BJ (cell line): ENCODE measurements around the gene CARD19. TPM values are rescaled to one million over a fixed set of nuclear protein-coding genes. Genes with fewer than 3 reads are reported as not detected.

Experiments used
- CTCF ChIA-PET: fragments of 350-600 bp; formaldehyde crosslinking; extraction: SDS; loops from one replicate; lab custom pipeline; 2021; ENCODE audit warnings: antibody characterized with exemption, inconsistent platforms; lab: Yijun Ruan, JAX
- POLR2A ChIA-PET: fragments of 300-600 bp; sonication (Branson Sonifier 250); formaldehyde crosslinking; extraction: SDS; loops from one replicate; lab custom pipeline; 2021; ENCODE audit warnings: antibody characterized with exemption; lab: Charles Lee
- DNase-seq: peaks from one replicate; pipeline ENCODE4 v3.0.0-alpha.2; 2011; ENCODE audit warnings: low read depth
- H3K27me3 ChIP-seq: 2 replicates; pipeline ENCODE4 v1.6.0; 2011; ENCODE audit warnings: low read length; ENCODE audit not compliant: control insufficient read depth, insufficient read depth
- H3K36me3 ChIP-seq: 2 replicates; pipeline ENCODE4 v1.5.1; 2011; ENCODE audit warnings: low read length; ENCODE audit not compliant: control insufficient read depth, insufficient read depth
- H3K4me3 ChIP-seq: 2 replicates; pipeline ENCODE4 v1.5.1; 2011; ENCODE audit warnings: low read depth, mild to moderate bottlenecking, control low read depth, low read length
- polyA plus RNA-seq: library from polyadenylated mRNA; depleted of rRNA; stranded (reverse); fragments of >200 nt; gene quantifications from 2 replicates; pipeline ENCODE4 v1.2.3, GENCODE V29; 2011
- TF ChIP-seq, protein P1 (sequence below): IDR thresholded peaks from 2 replicates; pipeline ENCODE4 v1.5.1; 2011; ENCODE audit warnings: low read depth, mild to moderate bottlenecking, control low read depth, inconsistent platforms, low read length, moderate library complexity; ENCODE audit not compliant: insufficient read depth

CARD19 gene
- polyA plus RNA-seq, 1 experiment: 69.3 TPM

GRCh38 chr9:93060746-93061259 lies 35.2 kb upstream of the CARD19 start:
- no peaks in the 10 kb centered on the region for H3K36me3 ChIP-seq
- CTCF ChIA-PET: interaction anchor here (2.3 kb wide), 1 partner anchor 57 kb away, joined by 4 read pairs; no protein-coding TSS in a partner anchor
- TF ChIP-seq, protein P1, sequence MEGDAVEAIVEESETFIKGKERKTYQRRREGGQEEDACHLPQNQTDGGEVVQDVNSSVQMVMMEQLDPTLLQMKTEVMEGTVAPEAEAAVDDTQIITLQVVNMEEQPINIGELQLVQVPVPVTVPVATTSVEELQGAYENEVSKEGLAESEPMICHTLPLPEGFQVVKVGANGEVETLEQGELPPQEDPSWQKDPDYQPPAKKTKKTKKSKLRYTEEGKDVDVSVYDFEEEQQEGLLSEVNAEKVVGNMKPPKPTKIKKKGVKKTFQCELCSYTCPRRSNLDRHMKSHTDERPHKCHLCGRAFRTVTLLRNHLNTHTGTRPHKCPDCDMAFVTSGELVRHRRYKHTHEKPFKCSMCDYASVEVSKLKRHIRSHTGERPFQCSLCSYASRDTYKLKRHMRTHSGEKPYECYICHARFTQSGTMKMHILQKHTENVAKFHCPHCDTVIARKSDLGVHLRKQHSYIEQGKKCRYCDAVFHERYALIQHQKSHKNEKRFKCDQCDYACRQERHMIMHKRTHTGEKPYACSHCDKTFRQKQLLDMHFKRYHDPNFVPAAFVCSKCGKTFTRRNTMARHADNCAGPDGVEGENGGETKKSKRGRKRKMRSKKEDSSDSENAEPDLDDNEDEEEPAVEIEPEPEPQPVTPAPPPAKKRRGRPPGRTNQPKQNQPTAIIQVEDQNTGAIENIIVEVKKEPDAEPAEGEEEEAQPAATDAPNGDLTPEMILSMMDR: no peak
- H3K27me3 ChIP-seq: no peaks in the 10 kb centered on the region
- POLR2A ChIA-PET: interaction anchor here (0.6 kb wide), 1 partner anchor 18 kb away, joined by 12 read pairs; no protein-coding TSS in a partner anchor
- no peak overlapping the region for H3K4me3 ChIP-seq
- no peak for DNase-seq

DNA sequence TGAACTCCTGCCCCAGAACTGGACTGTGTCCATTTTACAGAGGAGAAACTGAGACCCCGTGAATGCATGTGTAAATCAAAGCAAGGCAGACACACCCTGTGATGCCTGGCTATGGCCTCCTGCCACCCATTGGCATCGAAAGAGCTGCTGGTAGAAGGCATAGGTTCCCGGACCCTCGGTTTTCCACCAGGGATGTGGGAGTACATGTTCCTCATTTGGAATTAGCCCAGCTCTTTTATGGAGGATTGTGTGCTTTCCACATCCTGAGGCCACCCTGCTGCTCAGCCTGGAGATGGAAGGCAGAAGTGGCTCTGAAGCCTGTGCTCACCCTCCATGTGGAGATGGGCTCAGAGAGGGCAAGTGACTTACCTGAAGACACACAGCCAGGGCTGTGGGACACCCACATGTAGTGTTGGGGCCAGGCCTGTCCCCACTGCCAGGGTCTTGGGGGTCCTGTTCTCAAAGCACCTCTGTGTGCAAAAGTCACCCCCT lies 34.7 kb upstream of the CARD19 start:
- no peak for DNase-seq
- H3K4me3 ChIP-seq: no peak overlapping the region
- POLR2A ChIA-PET: no interaction called here
- TF ChIP-seq, protein P1: no peak
- CTCF ChIA-PET: no interaction called here
- H3K27me3 ChIP-seq: no peaks in the 10 kb centered on the region
- no peaks in the 10 kb centered on the region for H3K36me3 ChIP-seq

DNA sequence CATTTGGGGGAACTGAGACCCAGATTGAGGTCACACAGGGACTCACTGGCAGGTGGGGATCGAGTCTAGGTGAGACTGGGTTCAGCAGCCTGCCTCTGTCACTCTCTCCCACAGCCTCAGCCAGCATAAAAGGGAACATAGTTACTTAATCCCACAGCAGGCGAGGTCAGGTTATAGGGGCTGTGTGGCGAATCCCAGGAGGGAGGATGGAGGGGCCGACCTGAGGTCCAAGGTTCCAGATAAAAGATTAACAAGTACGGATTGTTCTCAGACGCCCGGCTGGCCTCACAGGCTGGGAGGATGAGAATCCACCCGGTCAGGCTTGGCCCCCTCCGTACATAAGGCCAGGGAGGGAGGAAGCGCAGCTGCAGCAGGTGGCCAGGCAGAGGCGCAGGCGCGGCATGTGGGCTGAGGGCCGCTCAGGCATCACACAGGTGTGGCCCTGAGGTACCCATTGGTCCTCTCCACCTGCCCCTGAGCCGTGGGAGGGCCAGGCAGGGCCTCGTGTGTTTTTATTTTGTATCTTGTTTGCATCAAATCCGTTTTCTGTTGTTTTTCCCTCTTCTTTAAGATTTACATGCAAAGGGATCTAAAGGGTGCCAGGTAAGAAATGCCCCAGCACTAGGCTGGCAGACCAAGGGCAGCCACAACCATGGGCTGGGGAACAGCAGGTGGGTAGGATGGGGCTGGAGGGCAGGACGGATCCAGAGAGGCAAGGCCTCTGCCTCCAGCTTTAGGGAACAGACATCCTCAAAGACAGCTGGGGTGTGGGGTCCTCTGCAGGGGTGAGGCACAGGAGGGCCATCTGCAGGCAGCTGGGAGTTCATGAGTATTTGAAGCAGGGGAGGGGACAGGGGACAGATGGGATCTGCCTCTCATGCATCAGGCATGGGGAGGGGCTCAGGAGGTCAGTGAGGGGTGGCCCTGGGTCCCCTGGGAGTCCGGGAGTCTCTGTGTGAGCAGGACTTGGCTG lies 33.9 kb upstream of the CARD19 start:
- no peaks in the 10 kb centered on the region for H3K36me3 ChIP-seq
- TF ChIP-seq, protein P1: no peak
- POLR2A ChIA-PET: no interaction called here
- CTCF ChIA-PET: no interaction called here
- no peak for DNase-seq
- H3K4me3 ChIP-seq: no peak overlapping the region
- H3K27me3 ChIP-seq: no peaks in the 10 kb centered on the region; the same call in 1 of the 2 replicates

DNA sequence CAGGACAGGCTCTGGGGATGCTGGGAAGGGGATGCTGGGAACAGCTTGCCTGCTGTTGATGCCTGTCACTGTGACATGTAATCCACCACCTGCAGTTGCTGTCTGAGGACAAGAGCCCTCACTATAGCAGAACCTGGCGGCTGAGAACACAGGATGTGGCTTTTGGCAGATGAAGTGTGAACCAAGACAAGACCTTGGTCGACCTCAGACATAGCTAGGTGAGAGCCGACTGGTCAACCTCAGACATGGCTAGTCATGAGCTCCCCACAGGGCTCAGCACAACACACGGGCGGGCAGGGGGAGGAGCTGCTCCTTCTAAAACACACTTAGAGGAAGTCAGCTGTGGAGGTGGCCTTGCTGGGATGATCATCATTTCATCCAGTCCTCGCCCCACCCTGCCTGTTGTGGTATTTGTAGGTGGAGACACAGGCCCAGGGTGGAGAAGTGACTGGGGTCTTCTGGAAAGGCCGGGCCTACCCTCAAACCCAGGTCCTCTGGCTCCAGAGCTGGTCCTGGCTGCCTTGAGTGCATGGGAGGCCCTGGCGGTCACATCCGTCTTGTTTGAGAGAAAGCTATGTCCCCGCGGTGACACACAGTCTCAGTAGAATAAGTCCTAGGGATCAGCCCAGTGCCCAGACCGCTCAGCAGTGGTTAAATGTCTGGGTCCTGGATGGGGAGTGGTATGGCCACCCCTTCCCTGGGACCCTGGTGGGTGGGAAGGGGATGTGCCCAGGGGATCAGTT lies 31.5 kb upstream of the CARD19 start:
- no peak for DNase-seq
- TF ChIP-seq, protein P1: no peak
- Histone ChIP-seq H3K27me3 (no peaks in the 10 kb centered on the region; the same call in none of the 2 replicates), H3K36me3 (no peaks in the 10 kb centered on the region), H3K4me3 (no peak overlapping the region)
- ChIA-PET POLR2A (no interaction called here), CTCF (no interaction called here)
